Measurements from ENCODE around the gene CENPH.

Gene CENPH

DNA sequence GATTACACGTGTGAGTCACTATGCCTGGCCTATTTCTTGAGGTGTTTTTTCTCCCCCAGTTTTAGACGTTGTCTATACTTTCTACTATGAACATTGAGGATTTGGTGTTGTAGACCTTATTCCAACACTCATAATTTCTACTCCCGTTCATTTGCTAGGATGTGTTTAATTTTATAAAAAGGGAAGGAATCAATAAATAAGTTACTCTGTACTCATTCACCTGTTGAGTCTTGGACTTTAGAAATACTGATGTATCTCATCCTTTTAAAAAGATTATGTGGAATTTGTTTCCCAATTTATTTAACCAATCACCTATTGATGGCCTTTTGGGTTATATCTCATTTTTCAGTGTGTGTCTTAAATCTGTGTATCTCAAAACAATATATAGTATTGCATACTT lies 48.5 kb downstream of the CENPH start:
- H3K4me2 ChIP-seq (ENCODE audit: low read depth, low read length, poor library complexity, severe bottlenecking): no peak overlapping the region
- TF ChIP-seq EZH2phosphoT487 (conservative IDR thresholded peaks at IDR 0.05; ENCODE audit: low read length): no peak
- TF ChIP-seq, protein P1, sequence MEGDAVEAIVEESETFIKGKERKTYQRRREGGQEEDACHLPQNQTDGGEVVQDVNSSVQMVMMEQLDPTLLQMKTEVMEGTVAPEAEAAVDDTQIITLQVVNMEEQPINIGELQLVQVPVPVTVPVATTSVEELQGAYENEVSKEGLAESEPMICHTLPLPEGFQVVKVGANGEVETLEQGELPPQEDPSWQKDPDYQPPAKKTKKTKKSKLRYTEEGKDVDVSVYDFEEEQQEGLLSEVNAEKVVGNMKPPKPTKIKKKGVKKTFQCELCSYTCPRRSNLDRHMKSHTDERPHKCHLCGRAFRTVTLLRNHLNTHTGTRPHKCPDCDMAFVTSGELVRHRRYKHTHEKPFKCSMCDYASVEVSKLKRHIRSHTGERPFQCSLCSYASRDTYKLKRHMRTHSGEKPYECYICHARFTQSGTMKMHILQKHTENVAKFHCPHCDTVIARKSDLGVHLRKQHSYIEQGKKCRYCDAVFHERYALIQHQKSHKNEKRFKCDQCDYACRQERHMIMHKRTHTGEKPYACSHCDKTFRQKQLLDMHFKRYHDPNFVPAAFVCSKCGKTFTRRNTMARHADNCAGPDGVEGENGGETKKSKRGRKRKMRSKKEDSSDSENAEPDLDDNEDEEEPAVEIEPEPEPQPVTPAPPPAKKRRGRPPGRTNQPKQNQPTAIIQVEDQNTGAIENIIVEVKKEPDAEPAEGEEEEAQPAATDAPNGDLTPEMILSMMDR (IDR thresholded peaks at IDR 0.05; ENCODE audit: insufficient read depth, low read length, poor library complexity, severe bottlenecking): no peak
- no peak overlapping the region for H3K9ac ChIP-seq (ENCODE audit: low read length)

DNA sequence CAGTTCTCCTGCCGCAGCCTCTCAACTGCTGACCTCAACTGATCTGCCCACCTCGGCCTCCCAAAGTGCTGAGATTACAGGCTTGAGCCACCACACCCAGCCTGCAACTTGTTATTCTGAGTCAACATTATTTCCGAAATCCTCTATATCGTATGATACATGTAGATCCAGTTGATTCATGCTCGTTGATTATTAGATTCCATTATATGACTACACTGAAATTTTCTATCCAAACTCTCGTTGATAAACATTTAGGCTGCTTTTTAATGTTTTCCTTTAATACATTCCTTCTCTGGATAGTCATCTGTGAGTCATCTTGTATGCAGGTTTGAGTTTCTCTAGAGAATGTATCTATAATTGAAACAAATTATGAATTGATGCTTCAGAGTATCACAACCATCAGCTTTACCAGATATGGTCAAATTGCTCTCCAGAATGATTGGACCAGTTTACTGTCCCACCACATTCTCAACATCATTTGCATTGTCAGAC lies 49.4 kb downstream of the CENPH start:
- no peaks in the 10 kb centered on the region for H4K20me1 ChIP-seq (ENCODE audit: low read depth, low read length)
- TF ChIP-seq, protein P1 (IDR thresholded peaks at IDR 0.05; ENCODE audit: insufficient read depth, low read length, poor library complexity, severe bottlenecking): no peak
- TF ChIP-seq EZH2phosphoT487 (conservative IDR thresholded peaks at IDR 0.05; ENCODE audit: low read length): no peak
- H3K79me2 ChIP-seq (ENCODE audit: insufficient read depth, low read length): peaks cover 72% of the 10 kb centered on the region
- H3K4me3 ChIP-seq (ENCODE audit: insufficient read depth, low read length, poor library complexity, severe bottlenecking): no peak overlapping the region
- H3K4me2 ChIP-seq (ENCODE audit: low read depth, low read length, poor library complexity, severe bottlenecking): no peak overlapping the region
- H3K36me3 ChIP-seq (ENCODE audit: low read length): peaks cover 16% of the 10 kb centered on the region; the same call in 1 of the 2 replicates
- H2AFZ ChIP-seq (ENCODE audit: low read depth, low read length, severe bottlenecking): no peak overlapping the region
- H3K9ac ChIP-seq (ENCODE audit: low read length): no peak overlapping the region
- H3F3A ChIP-seq (ENCODE audit: insufficient read depth): no peaks in the 10 kb centered on the region
- no peaks in the 10 kb centered on the region for H3K9me2 ChIP-seq (replicated peaks; ENCODE audit: insufficient read depth, low read length)
- no peaks in the 10 kb centered on the region for H3K9me3 ChIP-seq (ENCODE audit: insufficient read depth, low read length)
- H3K27me3 ChIP-seq (ENCODE audit: low read length): no peaks in the 10 kb centered on the region
- H3K27ac ChIP-seq (ENCODE audit: low read depth, low read length): no peak overlapping the region

More for the DNA sequence above, 48.5 kb downstream of the CENPH start:
- H3K27ac ChIP-seq (ENCODE audit: low read depth, low read length): no peak overlapping the region
- H3K27me3 ChIP-seq (ENCODE audit: low read length): no peaks in the 10 kb centered on the region
- H3K9me2 ChIP-seq (replicated peaks; ENCODE audit: insufficient read depth, low read length): no peaks in the 10 kb centered on the region
- H3K36me3 ChIP-seq (ENCODE audit: low read length): peaks cover 16% of the 10 kb centered on the region; the same call in 1 of the 2 replicates
- H3K79me2 ChIP-seq (ENCODE audit: insufficient read depth, low read length): peaks cover 63% of the 10 kb centered on the region
- H3K4me3 ChIP-seq (ENCODE audit: insufficient read depth, low read length, poor library complexity, severe bottlenecking): no peak overlapping the region
- no peak overlapping the region for H2AFZ ChIP-seq (ENCODE audit: low read depth, low read length, severe bottlenecking)
- H4K20me1 ChIP-seq (ENCODE audit: low read depth, low read length): no peaks in the 10 kb centered on the region
- H3K9me3 ChIP-seq (ENCODE audit: insufficient read depth, low read length): no peaks in the 10 kb centered on the region
- no peaks in the 10 kb centered on the region for H3F3A ChIP-seq (ENCODE audit: insufficient read depth)

DNA sequence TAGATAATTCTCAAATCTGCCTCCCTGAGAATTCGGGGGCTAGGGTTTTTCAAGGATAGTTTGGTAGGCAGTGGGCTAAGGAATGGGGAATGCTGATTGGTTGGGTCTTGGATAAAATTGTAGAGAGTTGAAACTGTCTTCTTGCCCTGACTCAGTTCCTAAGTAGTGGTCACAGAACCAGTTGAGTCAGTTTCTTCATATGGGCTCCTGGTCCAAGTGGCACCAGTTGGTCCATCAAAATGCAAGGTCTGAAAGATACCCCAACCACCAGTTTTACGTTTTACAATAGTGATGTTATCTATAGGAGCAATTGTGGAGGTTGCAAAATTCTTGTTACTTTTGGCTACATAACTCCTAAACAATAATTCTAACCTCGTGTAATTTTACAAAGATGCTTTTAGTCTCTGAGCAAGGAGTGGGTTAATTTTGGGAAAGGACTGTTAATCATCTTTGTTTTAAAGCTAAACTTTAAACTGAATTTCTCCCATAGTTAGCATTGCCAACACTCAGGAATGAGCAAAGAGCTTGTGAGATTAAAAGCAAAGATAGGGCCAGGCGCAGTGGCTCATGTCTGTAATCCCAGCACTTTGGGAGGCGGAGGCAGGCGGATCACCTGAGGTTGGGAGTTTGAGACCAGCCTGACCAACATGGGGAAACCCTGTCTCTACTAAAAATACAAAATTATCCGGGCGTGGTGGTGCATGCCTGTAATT lies 53.0 kb downstream of the CENPH start:
- Histone ChIP-seq H3K36me3 (ENCODE audit: low read length) (peaks cover 16% of the 10 kb centered on the region; the same call in 1 of the 2 replicates), H3K9me2 (replicated peaks; ENCODE audit: insufficient read depth, low read length) (no peaks in the 10 kb centered on the region), H3K4me3 (ENCODE audit: insufficient read depth, low read length, poor library complexity, severe bottlenecking) (no peak overlapping the region), H2AFZ (ENCODE audit: low read depth, low read length, severe bottlenecking) (no peak overlapping the region), H3K27me3 (ENCODE audit: low read length) (no peaks in the 10 kb centered on the region), H3K9me3 (ENCODE audit: insufficient read depth, low read length) (no peaks in the 10 kb centered on the region), H3K9ac (ENCODE audit: low read length) (no peak overlapping the region), H3K4me2 (ENCODE audit: low read depth, low read length, poor library complexity, severe bottlenecking) (no peak overlapping the region), H3K27ac (ENCODE audit: low read depth, low read length) (no peak overlapping the region), H3K79me2 (ENCODE audit: insufficient read depth, low read length) (peaks cover 89% of the 10 kb centered on the region), H4K20me1 (ENCODE audit: low read depth, low read length) (no peaks in the 10 kb centered on the region), H3F3A (ENCODE audit: insufficient read depth) (no peaks in the 10 kb centered on the region)
- TF ChIP-seq EZH2phosphoT487 (conservative IDR thresholded peaks at IDR 0.05; ENCODE audit: low read length): no peak
- TF ChIP-seq, protein P1 (IDR thresholded peaks at IDR 0.05; ENCODE audit: insufficient read depth, low read length, poor library complexity, severe bottlenecking): no peak
